GM19023 (cell line): ENCODE data around the gene PPM1G.
"Not testable (repeated sequence)": the region's sequence is repeated elsewhere in the genome, so short reads cannot be mapped to it uniquely, and the experiment has no call there.

ENCODE experiments used
- ATAC-seq: cut with Tn5 transposase; IDR thresholded peaks from one replicate; pipeline ENCODE4 v1.9.1; 2021; ENCODE audit warnings: mild to moderate bottlenecking, moderate library complexity; ENCODE audit not compliant: unreplicated experiment

The PPM1G gene

GRCh38 chr2:27376151-27376865 is 33.1 kb downstream of the PPM1G start:
- no peak for ATAC-seq

DNA sequence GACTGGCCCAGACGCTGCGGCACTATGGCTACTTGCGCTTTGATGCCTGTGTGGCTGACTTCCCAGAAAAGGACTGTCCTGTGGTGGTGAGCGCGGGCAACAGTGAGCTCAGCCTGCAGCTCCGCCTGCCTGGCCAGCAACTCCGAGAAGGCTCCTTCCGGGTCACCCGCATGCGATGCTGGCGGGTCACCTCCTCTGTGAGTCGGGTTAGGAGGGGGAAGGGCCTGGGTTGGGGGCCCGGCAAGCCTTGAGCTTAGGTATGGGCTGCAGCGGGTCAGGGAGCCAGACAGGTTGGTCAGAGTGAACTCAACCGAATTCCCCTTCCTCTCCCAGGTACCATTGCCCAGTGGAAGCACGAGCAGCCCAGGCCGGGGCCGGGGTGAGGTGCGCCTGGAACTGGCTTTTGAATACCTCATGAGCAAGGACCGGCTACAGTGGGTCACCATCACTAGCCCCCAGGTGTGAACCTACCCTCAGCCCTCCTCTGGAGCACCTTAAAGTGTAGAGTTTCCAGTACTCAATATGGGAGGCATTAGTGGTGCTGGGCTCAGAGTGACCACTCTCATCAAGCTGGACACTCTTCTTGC is 33.8 kb downstream of the PPM1G start:
- no peak for ATAC-seq

- no peak for ATAC-seq
These were observed 35.8 kb downstream of the PPM1G start for GRCh38 chr2:27373567-27373966.

- ATAC-seq = no peak
These were observed 36.5 kb downstream of the PPM1G start for GRCh38 chr2:27372937-27373336.

GRCh38 chr2:27370816-27371620 is 38.4 kb downstream of the PPM1G start:
- ATAC-seq = peak; percentile 29

GRCh38 chr2:27370026-27370815 is 39.2 kb downstream of the PPM1G start, which contains the start of the genes EIF2B4 and SNX17:
TSS of gene EIF2B4 (minus strand) at chr2:27370338. CDS start at chr2:27370314, 24 bp downstream.
TSS of gene SNX17 (plus strand) at chr2:27370616. CDS start at chr2:27370744, 128 bp downstream.
- ATAC-seq = peak; percentile 90

GRCh38 chr2:27369471-27370025 is 39.8 kb downstream of the PPM1G start:
- ATAC-seq = no peak

- no peak for ATAC-seq
These were observed 45.5 kb downstream of the PPM1G start for GRCh38 chr2:27363933-27364332.

GRCh38 chr2:27362678-27363420 is 46.5 kb downstream of the PPM1G start:
- ATAC-seq = no peak

DNA sequence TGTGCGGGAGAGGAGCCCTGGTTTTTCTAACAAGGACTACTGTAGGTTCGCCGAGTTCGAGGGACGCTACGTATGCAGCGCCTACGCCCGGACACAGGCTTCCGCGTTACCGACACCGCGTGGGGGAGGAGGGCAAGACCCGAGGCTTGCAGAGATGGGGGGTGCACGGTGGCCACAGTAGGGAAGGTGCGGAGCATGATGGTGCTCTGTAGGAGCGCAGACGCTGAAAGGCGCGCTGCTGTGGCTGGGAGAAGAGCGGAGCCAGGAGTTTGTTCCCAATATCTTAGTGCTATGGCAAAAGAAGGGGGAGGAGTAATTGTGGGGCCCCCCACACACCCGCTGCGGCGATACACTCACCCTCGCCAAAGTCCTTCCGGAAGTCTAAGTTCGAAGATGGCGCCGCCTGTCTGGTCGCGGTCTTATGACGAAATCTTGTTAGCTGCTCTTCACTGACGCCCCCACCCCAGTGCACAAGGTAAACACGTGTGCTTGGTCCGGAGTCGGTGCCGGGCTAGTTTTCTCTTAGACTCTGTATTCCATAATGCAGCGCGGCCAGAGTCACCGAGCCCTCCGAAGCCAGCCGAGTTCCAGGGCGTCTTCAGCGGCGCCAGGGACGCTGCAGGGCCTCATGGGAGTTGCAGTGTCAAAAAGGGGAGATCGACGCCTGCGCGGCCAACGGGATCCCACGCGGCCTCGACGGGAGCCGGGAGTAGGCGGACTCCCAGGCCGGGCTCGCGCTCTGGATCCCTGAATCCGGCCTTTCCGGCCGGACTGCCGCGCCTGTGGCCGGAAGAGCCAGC is 52.8 kb downstream of the PPM1G start, which contains the start of gene GTF3C2:
GTF3C2 (minus strand) TSS at position 383 of the 800 bp plus-strand sequence. CDS start 13,210 bp downstream, outside the sequence.
- ATAC-seq = peak; percentile 80

GRCh38 chr2:27356056-27356381 is 53.4 kb downstream of the PPM1G start:
- peak; percentile 31 for ATAC-seq

GRCh38 chr2:27354597-27354927 is 54.8 kb downstream of the PPM1G start:
- ATAC-seq = no peak

- ATAC-seq = no peak
These were observed 55.4 kb downstream of the PPM1G start for GRCh38 chr2:27353762-27354596.

- ATAC-seq = not testable (repeated sequence)
These were observed 56.0 kb downstream of the PPM1G start for GRCh38 chr2:27353386-27353761.

GRCh38 chr2:27351802-27352598 is 57.4 kb downstream of the PPM1G start:
- ATAC-seq = no peak

DNA sequence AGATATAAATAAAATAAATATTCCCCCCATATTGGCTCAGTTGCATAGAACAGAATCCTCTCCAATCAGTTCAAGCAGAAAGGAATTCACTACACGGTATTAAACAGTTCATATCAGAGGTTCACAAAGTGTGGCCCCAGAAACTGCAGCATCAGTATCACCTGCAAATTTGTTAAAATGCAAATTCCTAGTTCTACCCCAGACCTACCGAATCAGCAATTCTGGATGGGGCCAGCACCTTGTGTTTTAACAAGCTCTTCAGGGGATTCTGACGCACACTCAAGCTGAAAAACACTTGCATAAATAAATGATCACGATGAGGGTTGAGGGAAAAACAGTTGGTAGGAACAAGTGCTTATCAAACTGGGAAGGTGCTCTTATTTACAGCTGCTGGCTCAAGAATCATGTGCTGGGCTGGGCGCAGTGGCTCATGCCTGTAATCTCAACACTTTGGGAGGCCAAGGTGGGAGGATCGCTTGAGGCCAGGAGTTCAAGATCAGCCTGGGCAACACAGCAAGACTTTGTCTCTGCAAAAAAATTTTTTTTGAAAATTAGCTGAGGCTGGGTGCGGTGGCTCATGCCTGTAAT is 59.2 kb downstream of the PPM1G start:
- no peak for ATAC-seq

GRCh38 chr2:27347641-27348040 is 61.8 kb downstream of the PPM1G start:
- no peak for ATAC-seq
